Stimulated activated CD8-positive, alpha-beta memory T cell treated with anti-CD3 and anti-CD28 coated beads, Interleukin-12 subunit alpha, Interleukin-12 subunit beta, amount 100 ng/mL, for 24 hours (primary cell): Measurements from ENCODE around the gene KLHL25.

Experiments
- DNase-seq: peaks from one replicate; pipeline ENCODE4 v3.0.0-alpha.2; 2020; ENCODE audit errors: extremely low read depth

The KLHL25 gene

GRCh38 chr15:85777250-85778106, 17.2 kb downstream of the KLHL25 start:
- no peak for DNase-seq

- no peak for DNase-seq
These were observed 20.8 kb downstream of the KLHL25 start for GRCh38 chr15:85773970-85774369.

GRCh38 chr15:85773249-85773648, 21.5 kb downstream of the KLHL25 start:
- DNase-seq = no peak

- no peak for DNase-seq
These were observed 22.1 kb downstream of the KLHL25 start for GRCh38 chr15:85772668-85773067.

GRCh38 chr15:85771781-85772445, 22.8 kb downstream of the KLHL25 start:
- DNase-seq = no peak

GRCh38 chr15:85771271-85771670, 23.5 kb downstream of the KLHL25 start:
- DNase-seq = no peak

- no peak for DNase-seq
These were observed 24.4 kb downstream of the KLHL25 start for GRCh38 chr15:85770096-85771041.

GRCh38 chr15:85769182-85769900, 25.4 kb downstream of the KLHL25 start:
- no peak for DNase-seq

GRCh38 chr15:85768595-85769168, 26.0 kb downstream of the KLHL25 start:
- no peak for DNase-seq

- no peak for DNase-seq
These were observed 26.8 kb downstream of the KLHL25 start for GRCh38 chr15:85767785-85768529.

GRCh38 chr15:85766001-85766831, 28.5 kb downstream of the KLHL25 start:
- DNase-seq = no peak

- DNase-seq = no peak
These were observed 30.0 kb downstream of the KLHL25 start for GRCh38 chr15:85764649-85765277.

GRCh38 chr15:85763673-85764633, 30.8 kb downstream of the KLHL25 start:
- no peak for DNase-seq

GRCh38 chr15:85763157-85763556, 31.6 kb downstream of the KLHL25 start:
- DNase-seq = no peak

- no peak for DNase-seq
These were observed 32.0 kb downstream of the KLHL25 start for GRCh38 chr15:85762756-85763127.

GRCh38 chr15:85762039-85762755, 32.5 kb downstream of the KLHL25 start:
- DNase-seq = no peak

GRCh38 chr15:85761635-85762034, 33.1 kb downstream of the KLHL25 start:
- DNase-seq = no peak
